ENCODE results near the gene HABP2. TPM values are rescaled to one million over a fixed set of nuclear protein-coding genes. Genes with fewer than 3 reads are reported as not detected.
A peak's percentile ranks its signal among the peaks of the same experiment; 100 is the strongest.

Gene HABP2
- total RNA-seq, 1 donor from 2014 or later = not detected

DNA sequence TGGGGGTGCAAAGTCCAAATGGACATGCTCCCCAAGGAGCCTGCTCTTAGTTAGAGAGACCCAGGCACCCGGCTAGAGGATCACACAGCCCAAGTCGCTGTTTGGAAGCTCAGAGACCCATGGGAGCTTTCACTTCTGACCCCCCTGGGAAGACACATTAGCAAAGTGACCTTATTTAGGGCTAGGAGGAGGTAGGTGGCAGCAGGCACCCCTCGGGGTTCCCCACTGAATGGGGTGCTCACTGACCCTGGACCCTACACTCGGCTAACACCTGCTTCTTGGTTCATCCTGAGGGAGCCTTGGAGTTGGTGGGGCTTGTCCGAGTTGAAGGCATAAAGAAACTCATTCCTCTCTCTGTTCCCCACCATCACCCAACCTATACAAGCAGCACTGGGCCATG is 27.1 kb upstream of the HABP2 start:
- DNase-seq (ENCODE audit: low read depth in 2 of 2) = no peak

DNA sequence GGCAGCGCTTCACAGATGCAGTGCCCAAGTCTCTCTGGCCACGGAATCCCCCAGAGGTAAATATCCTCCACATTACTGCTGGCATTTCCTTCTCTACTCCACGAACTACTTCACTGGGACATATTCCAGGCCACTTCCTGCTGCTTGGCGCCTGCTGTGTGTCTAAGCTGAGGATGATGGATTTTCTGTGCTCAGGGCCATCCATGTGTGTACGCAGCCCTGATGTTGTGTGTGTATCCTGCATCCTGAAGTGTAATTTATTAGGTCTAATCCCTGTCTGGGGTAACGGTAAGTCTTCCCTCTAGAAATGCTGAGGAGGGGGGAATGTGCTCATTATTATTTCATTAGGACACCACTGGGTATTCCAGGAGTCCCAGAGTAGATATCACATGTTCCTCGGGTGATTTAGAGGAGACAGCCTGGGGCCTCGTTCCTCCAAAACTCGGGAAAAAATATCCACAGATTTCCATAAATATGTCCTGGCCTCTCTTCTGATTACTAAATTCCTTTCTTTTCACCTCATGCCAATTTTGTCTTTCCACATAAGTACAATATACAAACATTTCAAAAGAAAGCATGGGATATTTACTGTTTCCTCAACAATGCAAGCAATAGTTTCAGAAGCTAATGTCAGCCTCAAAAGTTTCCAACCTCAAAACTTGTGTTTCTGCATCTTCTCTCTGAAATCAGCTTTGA is 25.5 kb upstream of the HABP2 start:
- peak; percentile 35 to 83 for DNase-seq (ENCODE audit: low read depth in 2 of 2)

DNA sequence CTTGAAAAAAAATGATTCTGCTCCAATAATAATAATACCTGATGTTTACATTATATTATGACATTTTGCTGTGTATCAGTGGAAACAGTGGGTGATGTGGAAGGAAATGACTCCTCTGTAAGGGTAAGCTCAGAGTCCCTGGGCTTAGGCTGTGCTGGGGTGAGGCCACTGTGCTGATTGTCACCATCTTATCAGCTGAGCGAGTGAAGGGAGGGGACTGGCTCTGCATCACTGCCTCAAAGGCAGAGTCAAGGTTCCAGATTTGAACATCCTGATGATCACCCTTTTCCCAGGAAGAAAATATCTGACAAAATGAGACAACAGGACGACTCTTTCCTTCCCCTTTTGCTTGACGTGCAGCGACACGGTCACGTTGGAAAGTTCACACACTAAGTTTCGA is 24.0 kb upstream of the HABP2 start:
- DNase-seq (ENCODE audit: low read depth in 2 of 2) = peak; percentile 11 to 56

DNA sequence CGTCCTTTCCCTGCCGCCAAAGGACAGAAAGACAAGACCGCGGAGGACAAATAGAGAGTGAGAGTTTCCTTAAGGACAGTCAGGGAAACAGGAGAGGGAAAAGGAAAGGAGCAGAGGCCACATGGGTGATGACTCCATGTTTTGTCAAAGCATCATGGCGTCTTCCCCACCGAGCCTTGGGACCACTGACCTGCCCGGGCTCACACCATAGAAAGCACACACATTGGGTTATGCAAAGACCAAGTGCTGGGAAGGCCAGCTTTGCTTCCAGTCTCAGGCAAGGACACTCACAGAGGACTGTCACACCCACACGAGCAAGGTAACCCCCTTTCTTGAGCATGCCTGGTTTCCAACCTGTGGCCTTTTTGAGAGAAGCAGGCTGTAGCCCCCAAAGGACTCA is 23.3 kb upstream of the HABP2 start:
- DNase-seq (ENCODE audit: low read depth in 2 of 2) = no peak

DNA sequence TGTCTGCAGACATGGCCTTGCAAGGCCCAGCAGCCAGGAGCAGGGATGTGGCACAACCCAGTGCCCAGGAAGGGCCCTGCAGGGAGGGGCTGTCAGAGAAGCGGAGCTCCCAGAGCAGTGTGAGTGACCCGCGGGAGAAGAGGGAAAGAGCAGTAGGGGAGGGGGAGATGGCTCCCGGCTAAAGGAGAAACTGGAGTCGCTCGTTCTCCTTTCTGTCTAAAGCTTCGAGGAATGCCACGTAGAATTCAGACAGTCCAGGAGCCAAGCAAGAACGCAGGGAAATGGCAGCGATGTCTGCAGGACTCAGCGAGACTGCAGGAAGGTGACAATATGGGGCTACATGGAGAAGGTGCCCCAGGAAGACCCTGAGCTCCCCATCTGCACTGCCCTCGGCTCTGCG is 22.4 kb upstream of the HABP2 start:
- no peak for DNase-seq (ENCODE audit: low read depth in 2 of 2)

DNA sequence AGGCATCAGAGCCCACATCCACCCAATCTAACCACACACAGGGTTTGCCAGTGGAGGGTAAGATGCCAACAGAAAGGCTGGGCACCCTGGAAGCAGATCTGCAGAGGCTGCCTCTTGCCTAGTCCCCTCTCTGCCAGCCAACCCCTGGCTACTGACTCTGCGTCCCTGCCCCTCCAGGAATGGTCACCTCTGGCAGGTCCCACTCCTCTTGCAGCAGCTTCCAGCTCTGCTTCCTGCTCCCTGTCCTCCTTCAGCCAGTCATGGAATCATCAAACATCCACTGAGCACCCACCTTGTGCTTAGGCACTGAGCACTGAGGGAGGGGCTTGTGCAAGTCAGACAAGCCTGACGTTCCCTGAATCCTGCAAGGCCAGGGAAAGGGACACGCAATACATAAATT is 20.1 kb upstream of the HABP2 start:
- no peak for DNase-seq (ENCODE audit: low read depth in 2 of 2)

DNA sequence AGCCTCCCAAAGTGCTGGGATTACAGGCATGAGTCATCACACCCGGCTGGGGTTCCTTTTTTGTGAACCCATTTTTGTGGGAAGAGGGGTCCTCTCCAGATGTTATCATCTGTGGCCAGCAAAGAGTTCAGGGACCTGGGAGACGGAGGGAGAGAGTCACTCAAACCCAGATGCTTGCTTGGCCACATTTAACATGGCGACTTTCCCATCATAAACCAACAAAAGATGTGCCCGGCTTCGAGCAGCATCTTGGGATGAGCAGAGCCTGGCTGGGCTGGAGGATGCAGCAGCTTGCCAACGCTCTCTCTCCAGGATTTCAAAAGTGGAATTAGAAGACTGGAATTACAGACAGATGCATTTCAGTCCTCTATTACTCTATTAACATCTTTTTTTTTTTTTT is 19.1 kb upstream of the HABP2 start:
- DNase-seq (ENCODE audit: low read depth in 2 of 2) = no peak

DNA sequence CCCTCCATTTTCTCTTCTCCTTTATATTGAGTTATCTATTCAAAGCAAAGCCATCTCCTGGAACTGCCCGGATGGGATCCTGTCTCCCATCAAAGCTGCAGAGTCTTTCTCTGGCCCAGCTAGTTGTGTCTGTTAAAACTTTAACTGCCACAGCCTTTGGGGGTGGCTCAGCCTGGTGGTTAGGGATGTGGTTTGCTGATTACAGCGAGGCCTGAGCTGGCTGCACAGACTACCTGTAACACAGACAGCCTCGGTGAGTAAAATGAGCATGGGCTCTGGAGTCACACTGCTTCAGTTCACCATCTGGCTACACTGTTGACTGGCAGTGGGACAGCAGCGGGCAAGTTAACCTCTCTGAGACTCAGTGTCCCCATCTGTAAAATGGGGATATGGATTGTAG is 18.4 kb upstream of the HABP2 start:
- DNase-seq (ENCODE audit: low read depth in 2 of 2) = no peak

DNA sequence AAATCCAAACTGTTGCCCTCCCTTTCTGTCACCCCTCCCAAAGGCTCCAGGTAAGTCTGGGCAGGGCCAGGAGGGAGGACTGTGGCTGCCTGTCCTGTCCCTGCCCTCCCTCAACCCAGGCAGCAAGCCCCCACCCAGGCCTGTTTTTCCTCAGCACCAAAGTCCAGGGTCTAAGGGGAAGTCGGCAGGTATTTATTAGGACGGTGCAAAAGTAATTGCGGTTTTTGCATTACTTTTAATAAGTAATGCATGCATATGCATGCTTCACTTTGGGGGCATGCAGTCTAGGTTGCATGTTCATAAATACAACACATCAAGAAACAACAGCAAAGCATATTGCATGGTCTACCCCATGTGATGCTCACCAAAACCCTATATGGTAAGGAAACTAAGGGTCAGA is 15.2 kb upstream of the HABP2 start:
- DNase-seq (ENCODE audit: low read depth in 2 of 2) = no peak

DNA sequence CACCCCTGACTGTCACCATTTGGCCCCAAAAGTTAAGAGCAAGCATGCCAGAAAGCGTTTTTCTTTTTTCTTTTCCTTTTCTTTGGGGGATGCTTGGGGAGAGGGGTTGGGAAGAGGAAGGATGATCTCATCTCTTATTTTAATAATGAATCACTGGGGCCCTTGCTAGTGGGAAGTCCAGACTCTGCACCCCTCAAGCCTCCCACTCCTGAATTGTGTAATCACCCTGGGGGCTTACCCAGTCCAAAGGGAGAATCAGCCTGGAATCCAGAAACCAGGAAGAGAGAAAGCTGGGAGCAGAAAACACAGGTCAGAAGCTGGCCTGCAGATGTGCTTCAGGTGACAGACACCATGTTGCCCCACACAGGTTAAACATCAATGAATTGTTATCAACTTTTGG is 14.7 kb upstream of the HABP2 start:
- DNase-seq (ENCODE audit: low read depth in 2 of 2) = no peak

DNA sequence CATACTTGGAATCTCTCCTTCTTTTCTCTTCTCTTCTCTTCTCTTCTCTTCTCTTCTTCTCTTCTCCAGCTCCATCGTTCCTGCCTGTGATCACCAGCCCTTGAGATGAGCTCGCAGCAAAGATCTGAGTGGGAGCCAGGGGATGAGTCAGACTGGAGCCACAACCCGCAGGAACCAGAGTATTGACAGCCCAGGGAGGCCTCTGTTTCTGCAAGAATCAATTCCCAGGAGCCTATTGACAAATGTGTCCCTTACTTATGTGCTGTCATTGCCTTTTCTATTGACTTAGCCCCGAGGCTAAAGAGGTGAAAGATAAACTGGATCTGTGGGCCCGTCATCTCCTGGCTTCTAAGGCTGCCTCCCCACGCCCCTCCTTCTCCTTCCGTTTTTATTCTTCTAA is 13.1 kb upstream of the HABP2 start:
- DNase-seq (ENCODE audit: low read depth in 2 of 2) = peak in 1 of 2 donors; percentile 57

DNA sequence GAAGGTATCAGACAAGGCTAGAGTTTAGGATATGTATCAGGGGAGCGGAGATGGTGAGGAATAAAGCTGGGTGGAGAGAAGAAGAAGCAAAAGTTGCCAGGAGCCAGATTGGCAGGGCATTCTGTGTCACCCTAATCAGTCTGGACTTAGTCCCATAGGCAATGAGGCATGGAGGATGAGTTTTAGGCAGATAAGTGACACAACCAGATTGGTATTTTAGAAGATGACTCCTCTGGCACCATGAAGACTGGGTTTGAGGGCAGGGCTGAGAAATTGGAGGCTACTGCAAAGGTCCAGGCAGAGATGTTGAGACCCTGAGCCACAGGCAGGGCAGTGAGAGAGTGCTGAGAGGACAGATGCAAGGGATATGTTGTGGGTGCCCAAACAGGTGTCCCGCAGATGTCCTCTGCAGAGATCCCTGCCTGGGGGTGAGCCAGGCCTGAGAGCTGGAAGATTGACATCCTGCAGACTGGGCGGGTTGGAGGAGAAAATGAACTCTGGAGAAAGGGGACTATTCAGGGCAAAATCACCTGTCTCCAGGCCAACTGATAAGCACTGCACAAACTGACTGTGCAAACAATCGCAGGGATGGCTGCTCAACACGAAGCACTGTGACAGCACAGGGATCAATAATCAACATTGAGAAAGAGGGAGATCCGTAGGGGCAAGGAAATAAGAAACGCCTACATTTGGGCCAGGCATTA is 11.9 kb upstream of the HABP2 start:
- DNase-seq (ENCODE audit: low read depth in 2 of 2) = no peak

DNA sequence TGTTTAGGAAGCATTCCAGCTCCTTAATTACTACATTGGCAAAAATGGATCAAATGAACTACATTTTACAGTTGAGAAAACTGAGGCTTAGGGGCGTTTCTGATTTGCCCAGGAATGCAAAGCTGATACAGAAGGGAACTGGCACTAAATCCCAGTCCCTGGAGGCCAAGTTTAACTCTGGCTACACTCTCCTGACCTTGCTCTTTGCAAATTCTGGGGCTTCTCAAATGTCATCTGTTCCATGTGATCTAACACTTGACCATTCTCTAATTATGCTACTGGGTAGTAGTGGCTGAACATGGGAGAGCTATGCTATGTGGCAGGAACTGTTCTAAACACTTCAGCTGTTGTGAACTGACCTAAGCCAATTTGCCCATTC is 11.3 kb upstream of the HABP2 start:
- DNase-seq (ENCODE audit: low read depth in 2 of 2) = no peak

DNA sequence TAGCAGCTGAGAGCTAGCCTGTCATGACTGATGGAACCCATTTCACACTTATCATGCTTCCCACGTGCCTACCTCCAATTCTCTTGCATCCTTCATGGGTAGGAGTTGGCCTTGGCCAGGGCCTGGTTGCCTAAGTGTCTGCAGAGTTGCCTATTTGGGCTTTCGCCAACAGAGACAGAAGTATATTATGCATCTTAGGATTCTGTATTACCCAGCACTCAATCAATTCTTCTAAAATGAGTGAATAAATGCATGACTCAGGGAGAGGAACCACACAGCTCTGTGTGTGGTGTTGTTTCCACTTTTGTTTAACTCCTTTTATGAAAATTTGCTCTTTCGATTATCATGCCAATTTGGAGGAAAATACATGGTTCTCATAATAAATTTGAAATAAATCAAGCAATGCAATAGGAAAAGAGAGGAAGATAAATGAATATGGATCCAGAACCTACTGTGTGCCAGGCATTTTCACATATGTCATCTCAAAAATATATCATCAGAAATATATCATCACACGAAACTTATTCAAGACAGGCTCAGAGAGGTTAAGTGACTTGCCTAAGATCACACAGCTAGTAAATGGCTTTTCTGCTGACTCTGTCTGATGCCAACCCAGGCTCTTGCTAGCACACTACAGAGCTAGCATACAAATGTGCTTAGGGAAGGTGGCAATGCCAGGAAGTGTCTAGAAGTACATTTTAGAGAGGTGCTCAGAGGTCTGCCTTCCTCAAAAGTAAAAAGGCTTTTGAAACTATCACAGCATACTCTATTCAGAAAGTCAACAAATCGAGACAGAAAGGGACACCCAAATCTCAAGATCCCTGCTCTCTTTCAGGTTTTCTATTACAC is 9.5 kb upstream of the HABP2 start:
- DNase-seq (ENCODE audit: low read depth in 2 of 2) = no peak

DNA sequence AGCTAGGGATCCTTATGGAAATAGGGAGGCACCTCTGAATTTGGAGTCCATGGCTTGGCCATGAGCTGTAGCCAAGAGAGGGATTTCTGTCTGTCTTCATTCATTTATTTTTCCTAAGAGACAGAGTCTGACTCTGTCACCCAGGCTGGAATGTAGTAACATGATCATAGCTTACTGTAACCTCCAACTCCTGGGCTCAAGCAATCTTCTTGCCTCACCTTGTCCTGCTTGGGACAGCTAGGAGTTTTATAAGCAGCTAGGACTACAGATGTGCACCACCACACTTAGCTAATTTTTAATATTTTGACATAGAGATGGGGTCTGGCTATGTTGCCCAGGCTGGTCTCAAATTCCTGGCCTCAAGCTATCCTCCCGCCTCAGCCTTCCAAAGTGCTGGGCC is 8.5 kb upstream of the HABP2 start:
- DNase-seq (ENCODE audit: low read depth in 2 of 2) = no peak

DNA sequence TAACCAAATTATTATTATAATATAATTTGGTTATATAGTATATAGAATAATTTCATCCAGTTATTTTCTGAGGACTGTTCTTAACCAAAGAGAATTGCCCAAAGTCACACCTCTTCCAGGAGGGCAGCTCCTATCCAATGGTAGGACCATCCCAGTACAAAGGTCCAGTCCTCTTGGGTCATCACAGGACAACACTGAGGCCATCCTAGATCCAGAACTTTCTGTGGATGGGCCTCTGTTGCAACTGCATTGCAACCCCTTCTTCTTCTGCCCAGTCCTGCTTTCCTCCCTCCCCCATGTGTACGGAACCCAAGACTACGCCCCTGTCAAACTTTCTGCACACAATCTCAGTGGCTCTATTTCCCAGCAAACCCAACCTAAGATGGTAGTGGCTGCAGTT is 5.4 kb upstream of the HABP2 start:
- no peak for DNase-seq (ENCODE audit: low read depth in 2 of 2)

DNA sequence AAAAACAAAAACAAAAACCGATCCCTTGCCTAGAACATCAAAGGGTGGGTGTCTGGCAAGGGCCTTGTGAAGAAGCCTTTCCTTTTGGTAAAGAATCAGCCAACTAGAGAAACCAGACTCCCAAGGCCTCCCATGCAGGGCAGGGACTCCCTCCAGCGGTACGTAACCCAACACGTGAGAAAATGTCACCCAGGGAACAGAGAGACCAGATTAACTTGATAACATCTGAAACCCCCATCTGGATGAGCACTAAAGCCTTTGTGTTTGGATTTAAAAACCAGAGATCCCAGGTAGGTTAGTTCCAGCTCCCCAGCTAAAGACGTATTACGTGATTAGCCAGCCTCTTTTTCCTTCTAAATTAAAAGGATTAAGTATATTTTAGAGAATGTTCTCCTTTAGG is 3.0 kb upstream of the HABP2 start:
- DNase-seq (ENCODE audit: low read depth in 2 of 2) = peak; percentile 6 to 15

DNA sequence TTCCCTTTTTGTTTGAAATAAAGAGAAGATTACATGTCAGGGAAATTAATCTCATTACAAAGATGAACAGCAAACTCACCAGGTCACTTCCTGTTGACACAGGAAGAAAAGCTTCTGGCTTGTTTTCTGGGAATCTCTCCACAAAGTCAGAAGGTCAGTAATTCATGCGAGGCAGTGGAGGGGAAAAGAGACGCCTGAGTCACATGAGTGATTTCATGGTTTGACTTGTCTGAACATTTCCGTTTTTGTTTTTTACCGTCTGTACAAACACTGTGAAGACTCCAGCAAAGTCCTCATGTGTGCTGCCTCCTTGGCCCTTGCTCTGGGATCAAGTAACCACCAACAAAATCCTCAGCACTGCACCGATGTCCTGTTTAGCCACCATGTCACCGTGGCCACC is 2.5 kb upstream of the HABP2 start:
- DNase-seq (ENCODE audit: low read depth in 2 of 2) = peak; percentile 91 to 96

DNA sequence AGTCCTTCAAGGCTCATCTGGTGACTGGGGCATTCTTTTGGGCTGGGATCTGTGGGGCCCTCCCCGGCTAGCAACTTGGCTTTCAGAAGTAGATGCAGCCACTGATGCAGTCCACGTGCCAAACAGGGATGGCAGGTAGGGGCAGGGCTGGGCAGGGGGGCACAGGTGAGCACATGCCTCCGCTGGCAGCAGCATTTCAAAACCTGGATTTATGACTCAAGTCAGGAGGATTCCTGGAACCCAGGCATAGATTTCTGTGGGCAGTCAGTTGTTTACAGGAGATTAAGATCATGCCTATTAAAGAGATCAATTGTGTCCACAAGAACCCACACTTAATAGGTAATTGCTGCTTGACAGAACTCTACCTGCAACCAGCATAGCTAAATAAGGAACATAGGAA is 839 bp upstream of the HABP2 start:
- no peak for DNase-seq (ENCODE audit: low read depth in 2 of 2)

DNA sequence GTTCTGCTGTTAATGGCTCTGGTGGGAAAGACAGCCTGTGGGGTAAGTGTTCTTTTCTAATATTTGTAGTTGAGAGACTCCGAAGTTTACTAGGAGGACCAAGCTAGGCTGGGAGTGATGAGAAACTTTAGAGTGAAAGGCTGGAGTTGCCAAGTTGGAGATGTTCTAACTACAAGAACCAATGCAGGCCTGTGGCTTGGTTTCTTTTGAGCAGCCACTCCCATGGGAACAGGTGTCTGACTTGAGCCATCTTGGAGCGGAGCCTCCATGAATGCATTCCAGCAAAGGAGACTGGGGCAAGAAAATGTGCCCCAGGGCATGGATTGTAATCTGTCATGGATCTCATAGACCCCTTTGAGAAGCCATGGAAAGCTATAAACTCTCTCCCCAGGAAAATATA is 296 bp downstream of the HABP2 start:
- DNase-seq (ENCODE audit: low read depth in 2 of 2) = no peak

DNA sequence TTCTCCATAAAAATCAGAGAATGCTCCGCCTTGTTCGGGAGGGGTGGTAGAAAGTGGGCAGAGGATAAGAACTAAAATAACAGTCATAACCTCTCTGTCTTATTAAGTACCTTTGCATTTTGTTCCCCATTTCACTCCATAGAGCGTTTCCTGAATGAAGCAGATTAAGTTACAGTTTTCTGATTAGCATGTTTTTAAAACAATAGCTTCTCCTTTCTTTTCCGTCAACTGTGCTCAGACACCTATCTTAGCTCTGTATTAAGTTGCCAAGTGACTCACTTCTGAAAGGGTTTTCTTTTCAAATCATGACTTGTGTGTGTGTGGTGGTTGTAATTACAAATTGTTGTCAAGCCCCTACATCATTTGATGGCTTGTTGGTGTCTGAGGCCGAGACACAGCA is 1.4 kb downstream of the HABP2 start:
- DNase-seq (ENCODE audit: low read depth in 2 of 2) = peak in 1 of 2 donors; percentile 80

DNA sequence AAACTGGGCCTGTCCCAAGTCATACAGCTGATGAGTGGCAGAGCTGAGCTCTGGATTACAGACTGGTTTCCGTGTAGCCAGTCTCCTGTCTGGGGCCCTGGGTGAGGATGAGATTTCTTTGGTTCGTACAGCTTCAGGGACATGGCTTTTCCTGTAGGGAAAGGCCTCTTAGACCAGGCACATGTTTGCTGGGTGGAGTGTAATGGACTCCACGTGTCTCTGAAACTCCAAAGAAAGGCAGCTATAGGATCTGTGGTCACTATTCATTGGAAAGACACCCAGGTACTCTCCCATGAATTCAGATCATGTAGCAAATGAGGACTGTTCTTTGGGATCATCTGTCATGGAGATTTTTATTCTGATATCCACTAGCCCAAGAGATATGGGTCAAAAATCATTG is 2.4 kb downstream of the HABP2 start:
- no peak for DNase-seq (ENCODE audit: low read depth in 2 of 2)

DNA sequence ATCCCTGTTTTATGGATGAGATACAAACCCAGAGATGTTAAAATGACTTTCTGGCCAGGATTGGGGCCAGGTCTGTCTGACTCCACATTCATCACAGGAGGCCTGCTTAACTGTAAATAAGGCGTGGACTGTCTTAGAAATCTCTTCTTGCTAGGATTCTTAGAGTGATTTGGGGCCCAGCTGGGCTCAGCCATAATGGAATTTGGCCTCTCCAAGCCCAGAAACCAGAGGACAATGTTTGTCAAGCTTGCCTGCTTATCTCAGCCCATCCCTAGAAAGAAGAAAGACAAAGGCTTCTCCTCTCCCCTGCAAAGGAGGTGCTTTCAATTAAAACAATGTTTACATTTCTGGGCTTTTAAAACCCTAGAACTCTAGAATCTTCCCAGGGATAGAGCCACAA is 2.9 kb downstream of the HABP2 start:
- DNase-seq (ENCODE audit: low read depth in 2 of 2) = no peak
